Measurements from ENCODE around the gene ARHGEF38.

Gene ARHGEF38

DNA sequence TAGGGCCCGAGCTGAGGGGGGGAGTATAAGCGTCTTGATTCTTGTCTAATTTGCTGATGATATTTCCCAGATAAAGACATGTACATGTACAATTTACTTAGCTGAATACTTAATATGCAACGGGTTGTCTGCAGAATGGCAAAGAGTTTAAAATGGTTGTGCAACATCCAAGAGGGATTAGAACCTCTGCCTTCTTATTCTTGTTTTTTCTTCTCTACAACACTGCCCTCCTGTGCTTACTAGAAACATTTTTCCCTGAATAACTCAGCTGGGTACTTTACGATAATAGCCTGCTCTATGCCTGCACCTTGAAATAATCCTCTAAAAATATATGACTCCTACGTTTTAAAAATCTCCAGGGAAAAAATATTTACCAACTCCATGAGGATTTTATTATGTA is 114.3 kb downstream of the ARHGEF38 start:
- Histone ChIP-seq H4K20me1 (ENCODE audit: insufficient read depth, low read length, poor library complexity, severe bottlenecking) (no peaks in the 10 kb centered on the region), H3K4me1 (ENCODE audit: insufficient read depth, low read length, poor library complexity, severe bottlenecking) (no peaks in the 10 kb centered on the region), H3K79me2 (ENCODE audit: insufficient read depth, low read length) (no peaks in the 10 kb centered on the region), H3K9me2 (replicated peaks; ENCODE audit: low read depth, low read length) (no peaks in the 10 kb centered on the region), H3K9ac (ENCODE audit: low read depth, low read length, poor library complexity, severe bottlenecking) (no peak overlapping the region), H3K9me3 (ENCODE audit: insufficient read depth, low read depth, low read length) (no peaks in the 10 kb centered on the region), H3K27me3 (ENCODE audit: insufficient read depth, low read length, poor library complexity, severe bottlenecking) (no peaks in the 10 kb centered on the region), H3K4me3 (ENCODE audit: low read length, poor library complexity, severe bottlenecking) (no peak overlapping the region), H3K4me2 (ENCODE audit: low read depth, low read length, poor library complexity, severe bottlenecking) (no peak overlapping the region), H2AFZ (ENCODE audit: low read length) (no peak overlapping the region), H3K36me3 (ENCODE audit: insufficient read depth, low read length) (no peaks in the 10 kb centered on the region), H3F3A (ENCODE audit: low read depth) (no peaks in the 10 kb centered on the region)
- TF ChIP-seq, protein P1, sequence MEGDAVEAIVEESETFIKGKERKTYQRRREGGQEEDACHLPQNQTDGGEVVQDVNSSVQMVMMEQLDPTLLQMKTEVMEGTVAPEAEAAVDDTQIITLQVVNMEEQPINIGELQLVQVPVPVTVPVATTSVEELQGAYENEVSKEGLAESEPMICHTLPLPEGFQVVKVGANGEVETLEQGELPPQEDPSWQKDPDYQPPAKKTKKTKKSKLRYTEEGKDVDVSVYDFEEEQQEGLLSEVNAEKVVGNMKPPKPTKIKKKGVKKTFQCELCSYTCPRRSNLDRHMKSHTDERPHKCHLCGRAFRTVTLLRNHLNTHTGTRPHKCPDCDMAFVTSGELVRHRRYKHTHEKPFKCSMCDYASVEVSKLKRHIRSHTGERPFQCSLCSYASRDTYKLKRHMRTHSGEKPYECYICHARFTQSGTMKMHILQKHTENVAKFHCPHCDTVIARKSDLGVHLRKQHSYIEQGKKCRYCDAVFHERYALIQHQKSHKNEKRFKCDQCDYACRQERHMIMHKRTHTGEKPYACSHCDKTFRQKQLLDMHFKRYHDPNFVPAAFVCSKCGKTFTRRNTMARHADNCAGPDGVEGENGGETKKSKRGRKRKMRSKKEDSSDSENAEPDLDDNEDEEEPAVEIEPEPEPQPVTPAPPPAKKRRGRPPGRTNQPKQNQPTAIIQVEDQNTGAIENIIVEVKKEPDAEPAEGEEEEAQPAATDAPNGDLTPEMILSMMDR (conservative IDR thresholded peaks at IDR 0.05; ENCODE audit: low read length), result peak; percentile 59
- no peak for TF ChIP-seq EZH2phosphoT487 (IDR thresholded peaks at IDR 0.05; ENCODE audit: borderline replicate concordance)

GRCh38 chr4:105670684-105671083 is 118.3 kb downstream of the ARHGEF38 start:
- Histone ChIP-seq H3K4me2 (ENCODE audit: low read depth, low read length, poor library complexity, severe bottlenecking) (no peak overlapping the region), H4K20me1 (ENCODE audit: insufficient read depth, low read length, poor library complexity, severe bottlenecking) (no peaks in the 10 kb centered on the region), H3K27me3 (ENCODE audit: insufficient read depth, low read length, poor library complexity, severe bottlenecking) (no peaks in the 10 kb centered on the region), H3K79me2 (ENCODE audit: insufficient read depth, low read length) (no peaks in the 10 kb centered on the region), H3K9ac (ENCODE audit: low read depth, low read length, poor library complexity, severe bottlenecking) (no peak overlapping the region), H3F3A (ENCODE audit: low read depth) (no peaks in the 10 kb centered on the region), H3K4me1 (ENCODE audit: insufficient read depth, low read length, poor library complexity, severe bottlenecking) (no peaks in the 10 kb centered on the region), H2AFZ (ENCODE audit: low read length) (no peak overlapping the region), H3K9me3 (ENCODE audit: insufficient read depth, low read depth, low read length) (no peaks in the 10 kb centered on the region), H3K36me3 (ENCODE audit: insufficient read depth, low read length) (no peaks in the 10 kb centered on the region), H3K4me3 (ENCODE audit: low read length, poor library complexity, severe bottlenecking) (no peak overlapping the region), H3K9me2 (replicated peaks; ENCODE audit: low read depth, low read length) (no peaks in the 10 kb centered on the region)
- no peak for TF ChIP-seq EZH2phosphoT487 (IDR thresholded peaks at IDR 0.05; ENCODE audit: borderline replicate concordance)
- TF ChIP-seq, protein P1 (conservative IDR thresholded peaks at IDR 0.05; ENCODE audit: low read length), result no peak

DNA sequence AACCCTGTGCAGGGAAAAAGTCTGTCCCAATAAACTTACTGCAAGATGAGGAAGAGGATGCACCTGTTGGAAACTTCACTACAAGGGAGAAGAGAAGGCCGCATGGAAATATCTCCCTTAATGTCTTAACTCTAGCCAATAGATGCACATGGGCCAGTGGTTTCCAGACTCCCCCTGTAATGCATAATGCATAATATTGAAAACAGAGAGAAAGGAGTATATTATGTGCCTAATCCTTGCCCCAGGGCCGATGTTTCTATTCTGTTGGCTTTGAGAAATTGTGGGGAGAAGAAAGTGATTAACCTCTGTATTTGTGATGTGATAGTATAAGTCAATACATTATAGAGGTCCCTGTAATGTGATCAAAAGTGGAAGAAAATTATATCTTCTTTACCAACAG is 118.9 kb downstream of the ARHGEF38 start:
- TF ChIP-seq, protein P1 (conservative IDR thresholded peaks at IDR 0.05; ENCODE audit: low read length), result no peak
- TF ChIP-seq EZH2phosphoT487 (IDR thresholded peaks at IDR 0.05; ENCODE audit: borderline replicate concordance), result no peak
- Histone ChIP-seq H3K9me3 (ENCODE audit: insufficient read depth, low read depth, low read length) (no peaks in the 10 kb centered on the region), H3K27me3 (ENCODE audit: insufficient read depth, low read length, poor library complexity, severe bottlenecking) (no peaks in the 10 kb centered on the region), H3K4me2 (ENCODE audit: low read depth, low read length, poor library complexity, severe bottlenecking) (no peak overlapping the region), H3K4me1 (ENCODE audit: insufficient read depth, low read length, poor library complexity, severe bottlenecking) (no peaks in the 10 kb centered on the region), H3K9ac (ENCODE audit: low read depth, low read length, poor library complexity, severe bottlenecking) (no peak overlapping the region), H2AFZ (ENCODE audit: low read length) (no peak overlapping the region), H3K79me2 (ENCODE audit: insufficient read depth, low read length) (no peaks in the 10 kb centered on the region), H3K36me3 (ENCODE audit: insufficient read depth, low read length) (no peaks in the 10 kb centered on the region), H3K4me3 (ENCODE audit: low read length, poor library complexity, severe bottlenecking) (no peak overlapping the region), H3F3A (ENCODE audit: low read depth) (no peaks in the 10 kb centered on the region), H3K9me2 (replicated peaks; ENCODE audit: low read depth, low read length) (no peaks in the 10 kb centered on the region), H4K20me1 (ENCODE audit: insufficient read depth, low read length, poor library complexity, severe bottlenecking) (no peaks in the 10 kb centered on the region)

Measured in Loucy (cell line).